ENCODE results near the gene ALKBH8.

- TF ChIP-seq, protein P1, sequence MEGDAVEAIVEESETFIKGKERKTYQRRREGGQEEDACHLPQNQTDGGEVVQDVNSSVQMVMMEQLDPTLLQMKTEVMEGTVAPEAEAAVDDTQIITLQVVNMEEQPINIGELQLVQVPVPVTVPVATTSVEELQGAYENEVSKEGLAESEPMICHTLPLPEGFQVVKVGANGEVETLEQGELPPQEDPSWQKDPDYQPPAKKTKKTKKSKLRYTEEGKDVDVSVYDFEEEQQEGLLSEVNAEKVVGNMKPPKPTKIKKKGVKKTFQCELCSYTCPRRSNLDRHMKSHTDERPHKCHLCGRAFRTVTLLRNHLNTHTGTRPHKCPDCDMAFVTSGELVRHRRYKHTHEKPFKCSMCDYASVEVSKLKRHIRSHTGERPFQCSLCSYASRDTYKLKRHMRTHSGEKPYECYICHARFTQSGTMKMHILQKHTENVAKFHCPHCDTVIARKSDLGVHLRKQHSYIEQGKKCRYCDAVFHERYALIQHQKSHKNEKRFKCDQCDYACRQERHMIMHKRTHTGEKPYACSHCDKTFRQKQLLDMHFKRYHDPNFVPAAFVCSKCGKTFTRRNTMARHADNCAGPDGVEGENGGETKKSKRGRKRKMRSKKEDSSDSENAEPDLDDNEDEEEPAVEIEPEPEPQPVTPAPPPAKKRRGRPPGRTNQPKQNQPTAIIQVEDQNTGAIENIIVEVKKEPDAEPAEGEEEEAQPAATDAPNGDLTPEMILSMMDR (IDR thresholded peaks at IDR 0.05), result no peak
- TF ChIP-seq EZH2 (IDR thresholded peaks at IDR 0.05), result no peak
Observed at GRCh38 chr11:107609400-107610218, 44.1 kb upstream of the ALKBH8 start.
